ENCODE measurements around the gene CRKL.

DNA sequence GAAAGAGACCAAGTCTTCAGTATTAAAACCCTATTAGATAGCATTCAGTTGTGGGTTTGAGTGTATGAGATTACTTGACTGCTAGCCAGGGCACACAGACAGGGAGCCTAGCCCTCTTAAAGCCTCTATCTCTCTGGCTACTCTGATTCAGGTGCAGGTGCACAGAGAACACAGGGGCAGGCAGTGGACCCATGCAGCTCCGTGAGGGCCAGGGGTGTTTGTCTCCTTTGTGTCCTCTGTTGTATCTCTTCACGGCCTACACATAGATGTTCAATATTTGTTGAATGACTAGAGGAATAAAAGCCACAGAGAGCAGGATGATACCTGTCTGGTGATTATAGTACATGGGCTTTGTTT is 28.3 kb downstream of the CRKL start:
- TF ChIP-seq, protein P1, sequence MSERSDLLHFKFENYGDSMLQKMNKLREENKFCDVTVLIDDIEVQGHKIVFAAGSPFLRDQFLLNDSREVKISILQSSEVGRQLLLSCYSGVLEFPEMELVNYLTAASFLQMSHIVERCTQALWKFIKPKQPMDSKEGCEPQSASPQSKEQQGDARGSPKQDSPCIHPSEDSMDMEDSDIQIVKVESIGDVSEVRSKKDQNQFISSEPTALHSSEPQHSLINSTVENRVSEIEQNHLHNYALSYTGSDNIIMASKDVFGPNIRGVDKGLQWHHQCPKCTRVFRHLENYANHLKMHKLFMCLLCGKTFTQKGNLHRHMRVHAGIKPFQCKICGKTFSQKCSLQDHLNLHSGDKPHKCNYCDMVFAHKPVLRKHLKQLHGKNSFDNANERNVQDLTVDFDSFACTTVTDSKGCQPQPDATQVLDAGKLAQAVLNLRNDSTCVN (tag by site-specific recombination; optimal IDR thresholded peaks at IDR 0.05): no peak
- no peak for TF ChIP-seq ZNF394 (tag by site-specific recombination; IDR thresholded peaks at IDR 0.05; ENCODE audit: borderline replicate concordance)
- TF ChIP-seq HOXA7 (CRISPR knock-in tag; IDR thresholded peaks at IDR 0.05; ENCODE audit: borderline replicate concordance): no peak
- no peak for TF ChIP-seq ZNF311 (tag by site-specific recombination; IDR thresholded peaks at IDR 0.05; ENCODE audit: borderline replicate concordance)
- TF ChIP-seq ZNF555 (tag by site-specific recombination; conservative IDR thresholded peaks at IDR 0.05): no peak
- TF ChIP-seq, protein P2, sequence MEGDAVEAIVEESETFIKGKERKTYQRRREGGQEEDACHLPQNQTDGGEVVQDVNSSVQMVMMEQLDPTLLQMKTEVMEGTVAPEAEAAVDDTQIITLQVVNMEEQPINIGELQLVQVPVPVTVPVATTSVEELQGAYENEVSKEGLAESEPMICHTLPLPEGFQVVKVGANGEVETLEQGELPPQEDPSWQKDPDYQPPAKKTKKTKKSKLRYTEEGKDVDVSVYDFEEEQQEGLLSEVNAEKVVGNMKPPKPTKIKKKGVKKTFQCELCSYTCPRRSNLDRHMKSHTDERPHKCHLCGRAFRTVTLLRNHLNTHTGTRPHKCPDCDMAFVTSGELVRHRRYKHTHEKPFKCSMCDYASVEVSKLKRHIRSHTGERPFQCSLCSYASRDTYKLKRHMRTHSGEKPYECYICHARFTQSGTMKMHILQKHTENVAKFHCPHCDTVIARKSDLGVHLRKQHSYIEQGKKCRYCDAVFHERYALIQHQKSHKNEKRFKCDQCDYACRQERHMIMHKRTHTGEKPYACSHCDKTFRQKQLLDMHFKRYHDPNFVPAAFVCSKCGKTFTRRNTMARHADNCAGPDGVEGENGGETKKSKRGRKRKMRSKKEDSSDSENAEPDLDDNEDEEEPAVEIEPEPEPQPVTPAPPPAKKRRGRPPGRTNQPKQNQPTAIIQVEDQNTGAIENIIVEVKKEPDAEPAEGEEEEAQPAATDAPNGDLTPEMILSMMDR (tag by site-specific recombination; IDR thresholded peaks at IDR 0.05): no peak
- TF ChIP-seq ZNF121 (tag by site-specific recombination; IDR thresholded peaks at IDR 0.05): no peak

Measured in HEK293 (cell line).